Calu3 (cell line): ENCODE measurements around the gene XRN1. TPM values are rescaled to one million over a fixed set of nuclear protein-coding genes. Genes with fewer than 3 reads are reported as not detected.
"Not testable (repeated sequence)": the region's sequence is repeated elsewhere in the genome, so short reads cannot be mapped to it uniquely, and the experiment has no call there.

Experiments used
- BruUV-seq: library from RNA; stranded (reverse); fragments of 400-500 nt; replicated peaks from 2 replicates; lab custom pipeline; 2021; lab: Mats Ljungman, UMichigan
- CTCF ChIA-PET: fragments of 300-600 bp; sonication (Branson Sonifier 250); formaldehyde crosslinking; loops from one replicate; lab custom pipeline; 2022; ENCODE audit warnings: antibody characterized with exemption; lab: Charles Lee
- DNase-seq: peaks from one replicate; pipeline ENCODE4 v3.0.0; 2022
- H3K27ac Mint-ChIP-seq: one replicate; pipeline ENCODE4 v1.8.0; 2022; ENCODE audit warnings: mixed read lengths; ENCODE audit not compliant: unreplicated experiment
- H3K27me3 Mint-ChIP-seq: one replicate; pipeline ENCODE4 v1.8.0; 2022; ENCODE audit warnings: mixed read lengths; ENCODE audit not compliant: unreplicated experiment
- H3K36me3 Mint-ChIP-seq: one replicate; pipeline ENCODE4 v1.8.0; 2022; ENCODE audit warnings: mild to moderate bottlenecking, moderate library complexity, mixed read lengths; ENCODE audit not compliant: insufficient read depth, unreplicated experiment
- H3K4me1 Mint-ChIP-seq: one replicate; pipeline ENCODE4 v1.8.0; 2022; ENCODE audit warnings: mild to moderate bottlenecking, low read depth, mixed read lengths; ENCODE audit not compliant: unreplicated experiment
- H3K4me3 Mint-ChIP-seq: one replicate; pipeline ENCODE4 v1.8.0; 2022; ENCODE audit warnings: mild to moderate bottlenecking, low read depth, moderate library complexity, mixed read lengths; ENCODE audit not compliant: unreplicated experiment
- H3K9me3 Mint-ChIP-seq: one replicate; pipeline ENCODE4 v1.8.0; 2022; ENCODE audit warnings: low read depth, mixed read lengths; ENCODE audit not compliant: unreplicated experiment
- intact Hi-C: fragments of 100-400 bp; cut with micrococcal nuclease; formaldehyde crosslinking; loops from one replicate; pipeline ENCODE4 v1.10.0; 2022; ENCODE audit not compliant: unreplicated experiment
- total RNA-seq: library from RNA; stranded (reverse); gene quantifications from 2 replicates; pipeline ENCODE4 v1.2.3, GENCODE V29; 2022
- TF ChIP-seq, protein P1 (sequence below): fragments of 200-600 bp; IDR thresholded peaks from one replicate; pipeline ENCODE4 v1.8.0; 2022; ENCODE audit warnings: antibody characterized with exemption; ENCODE audit not compliant: unreplicated experiment

Gene XRN1
- total RNA-seq, 1 experiment from 2014 or later = 59.7 TPM

- no peaks in the 10 kb centered on the region for H3K27me3 Mint-ChIP-seq
- DNase-seq = no peak
- no peaks in the 10 kb centered on the region for H3K4me1 Mint-ChIP-seq
- no peaks in the 10 kb centered on the region for H3K9me3 Mint-ChIP-seq
- TF ChIP-seq, protein P1, sequence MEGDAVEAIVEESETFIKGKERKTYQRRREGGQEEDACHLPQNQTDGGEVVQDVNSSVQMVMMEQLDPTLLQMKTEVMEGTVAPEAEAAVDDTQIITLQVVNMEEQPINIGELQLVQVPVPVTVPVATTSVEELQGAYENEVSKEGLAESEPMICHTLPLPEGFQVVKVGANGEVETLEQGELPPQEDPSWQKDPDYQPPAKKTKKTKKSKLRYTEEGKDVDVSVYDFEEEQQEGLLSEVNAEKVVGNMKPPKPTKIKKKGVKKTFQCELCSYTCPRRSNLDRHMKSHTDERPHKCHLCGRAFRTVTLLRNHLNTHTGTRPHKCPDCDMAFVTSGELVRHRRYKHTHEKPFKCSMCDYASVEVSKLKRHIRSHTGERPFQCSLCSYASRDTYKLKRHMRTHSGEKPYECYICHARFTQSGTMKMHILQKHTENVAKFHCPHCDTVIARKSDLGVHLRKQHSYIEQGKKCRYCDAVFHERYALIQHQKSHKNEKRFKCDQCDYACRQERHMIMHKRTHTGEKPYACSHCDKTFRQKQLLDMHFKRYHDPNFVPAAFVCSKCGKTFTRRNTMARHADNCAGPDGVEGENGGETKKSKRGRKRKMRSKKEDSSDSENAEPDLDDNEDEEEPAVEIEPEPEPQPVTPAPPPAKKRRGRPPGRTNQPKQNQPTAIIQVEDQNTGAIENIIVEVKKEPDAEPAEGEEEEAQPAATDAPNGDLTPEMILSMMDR = no peak
- peaks cover 8% of the 10 kb centered on the region for H3K36me3 Mint-ChIP-seq
- no peak overlapping the region for H3K4me3 Mint-ChIP-seq
- no peak overlapping the region for H3K27ac Mint-ChIP-seq
- CTCF ChIA-PET = no interaction called here
- intact Hi-C loops = no loop called here
- no TSS peak for BruUV-seq
Observed at GRCh38 chr3:142353571-142353970, 94.3 kb downstream of the XRN1 start.

GRCh38 chr3:142352698-142353097, 95.1 kb downstream of the XRN1 start:
- H3K9me3 Mint-ChIP-seq, DNase-seq, H3K27ac Mint-ChIP-seq, H3K36me3 Mint-ChIP-seq, CTCF ChIA-PET, H3K4me3 Mint-ChIP-seq, intact Hi-C loops, BruUV-seq, H3K27me3 Mint-ChIP-seq, H3K4me1 Mint-ChIP-seq: not testable (repeated sequence)

DNA sequence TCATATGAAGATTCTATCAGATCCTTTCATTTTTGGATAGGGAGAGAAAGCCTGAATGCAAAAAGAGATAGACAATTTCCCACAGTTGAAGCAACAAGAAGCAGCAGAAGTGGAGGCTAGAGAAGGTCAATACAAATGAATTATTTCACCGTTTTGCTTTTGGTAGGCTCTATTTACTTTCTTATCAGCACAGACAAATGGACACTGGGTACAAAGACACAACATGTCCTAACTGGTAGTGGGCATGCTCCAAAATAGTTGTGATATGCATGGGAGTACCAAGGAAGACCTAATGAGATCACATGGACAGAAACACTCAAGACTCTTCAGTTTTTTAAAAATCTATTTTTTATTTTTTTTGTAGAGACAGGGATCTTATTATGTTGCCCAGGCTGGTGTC, 99.4 kb downstream of the XRN1 start:
- no peak for DNase-seq
- BruUV-seq = no TSS peak
- H3K27ac Mint-ChIP-seq = no peak overlapping the region
- H3K9me3 Mint-ChIP-seq = no peaks in the 10 kb centered on the region
- no peaks in the 10 kb centered on the region for H3K27me3 Mint-ChIP-seq
- intact Hi-C loops = no loop called here
- H3K4me3 Mint-ChIP-seq = no peak overlapping the region
- H3K4me1 Mint-ChIP-seq = no peaks in the 10 kb centered on the region
- H3K36me3 Mint-ChIP-seq = no peaks in the 10 kb centered on the region
- TF ChIP-seq, protein P1 = no peak
- CTCF ChIA-PET = no interaction called here

DNA sequence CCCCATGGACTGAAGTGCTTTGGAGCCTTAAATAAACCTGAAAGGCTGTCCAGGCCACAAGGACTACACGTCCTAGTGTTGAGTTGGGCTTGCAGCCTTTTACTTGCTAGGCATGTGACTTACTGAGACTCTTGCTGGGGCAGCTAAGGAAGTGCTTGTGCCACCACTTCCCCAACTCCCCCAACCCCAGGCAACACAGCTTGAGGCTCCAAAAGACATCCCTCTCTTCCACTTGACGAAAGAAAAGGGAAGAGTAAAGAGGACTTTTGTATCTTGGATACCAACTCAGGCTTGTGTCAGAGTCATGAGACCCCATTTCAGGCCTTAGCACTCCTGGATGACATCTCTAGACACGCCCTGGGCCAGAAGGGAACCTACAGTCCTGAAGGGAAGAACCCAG, 109.8 kb downstream of the XRN1 start:
- Mint-ChIP-seq H3K27ac (no peak overlapping the region), H3K4me3 (no peak overlapping the region), H3K36me3 (peaks cover 5% of the 10 kb centered on the region), H3K4me1 (no peaks in the 10 kb centered on the region), H3K9me3 (peaks cover 5% of the 10 kb centered on the region), H3K27me3 (no peaks in the 10 kb centered on the region)
- TF ChIP-seq, protein P1 = no peak
- intact Hi-C loops = no loop called here
- no peak for DNase-seq
- no TSS peak for BruUV-seq
- CTCF ChIA-PET = no interaction called here

GRCh38 chr3:142332390-142332789, 115.4 kb downstream of the XRN1 start:
- CTCF ChIA-PET = no interaction called here
- Mint-ChIP-seq H3K27me3 (no peaks in the 10 kb centered on the region), H3K4me3 (no peak overlapping the region), H3K4me1 (no peaks in the 10 kb centered on the region), H3K27ac (no peak overlapping the region), H3K9me3 (no peaks in the 10 kb centered on the region), H3K36me3 (no peaks in the 10 kb centered on the region)
- BruUV-seq = no TSS peak
- TF ChIP-seq, protein P1 = no peak
- no peak for DNase-seq
- intact Hi-C loops = no loop called here

GRCh38 chr3:142324275-142324953, 123.4 kb downstream of the XRN1 start:
- intact Hi-C loops, H3K4me3 Mint-ChIP-seq, H3K9me3 Mint-ChIP-seq, H3K36me3 Mint-ChIP-seq, H3K27me3 Mint-ChIP-seq, DNase-seq, BruUV-seq, H3K27ac Mint-ChIP-seq, CTCF ChIA-PET, H3K4me1 Mint-ChIP-seq: not testable (repeated sequence)
